GM04504 (cell line): Measurements from ENCODE around the gene FAM151A.

Source experiments
- DNase-seq: peaks from one replicate; pipeline ENCODE4 v3.0.0-alpha.2; 2012; ENCODE audit warnings: low read depth

FAM151A gene

GRCh38 chr1:54579337-54579781 is 44.0 kb downstream of the FAM151A start:
- DNase-seq = no peak

- no peak for DNase-seq
Observed at GRCh38 chr1:54577612-54578011, 45.7 kb downstream of the FAM151A start.

- DNase-seq = no peak
Observed at GRCh38 chr1:54575605-54576290, 47.6 kb downstream of the FAM151A start.

GRCh38 chr1:54575161-54575560 is 48.2 kb downstream of the FAM151A start:
- no peak for DNase-seq

- DNase-seq = no peak
Observed at GRCh38 chr1:54574158-54574778, 49.1 kb downstream of the FAM151A start.

- no peak for DNase-seq
Observed at GRCh38 chr1:54572542-54572850, 50.8 kb downstream of the FAM151A start.

GRCh38 chr1:54571803-54572541 is 51.4 kb downstream of the FAM151A start:
- no peak for DNase-seq

GRCh38 chr1:54571326-54571725 is 52.0 kb downstream of the FAM151A start:
- DNase-seq = no peak

GRCh38 chr1:54570161-54570560 is 53.2 kb downstream of the FAM151A start:
- no peak for DNase-seq

GRCh38 chr1:54569339-54569738 is 54.0 kb downstream of the FAM151A start:
- no peak for DNase-seq

GRCh38 chr1:54567961-54568360 is 55.4 kb downstream of the FAM151A start:
- DNase-seq = no peak

- DNase-seq = no peak
Observed at GRCh38 chr1:54566438-54567141, 56.7 kb downstream of the FAM151A start.

GRCh38 chr1:54565113-54565501 is 58.2 kb downstream of the FAM151A start:
- DNase-seq = no peak

- no peak for DNase-seq
Observed at GRCh38 chr1:54564312-54565112, 58.8 kb downstream of the FAM151A start.

- no peak for DNase-seq
Observed at GRCh38 chr1:54559771-54560231, 63.5 kb downstream of the FAM151A start.
